GM18505 (cell line): Measurements from ENCODE around the gene L2HGDH.

Source experiments
- ATAC-seq: cut with Tn5 transposase; IDR thresholded peaks from one replicate; pipeline ENCODE4 v1.9.1; 2021; ENCODE audit not compliant: unreplicated experiment
- POLR2A ChIP-seq: IDR thresholded peaks from 4 replicates; pipeline ENCODE4 v1.6.1; 2011; ENCODE audit warnings: borderline replicate concordance; ENCODE audit not compliant: insufficient read depth, insufficient read length; ENCODE audit errors: extremely low read depth

The L2HGDH gene

DNA sequence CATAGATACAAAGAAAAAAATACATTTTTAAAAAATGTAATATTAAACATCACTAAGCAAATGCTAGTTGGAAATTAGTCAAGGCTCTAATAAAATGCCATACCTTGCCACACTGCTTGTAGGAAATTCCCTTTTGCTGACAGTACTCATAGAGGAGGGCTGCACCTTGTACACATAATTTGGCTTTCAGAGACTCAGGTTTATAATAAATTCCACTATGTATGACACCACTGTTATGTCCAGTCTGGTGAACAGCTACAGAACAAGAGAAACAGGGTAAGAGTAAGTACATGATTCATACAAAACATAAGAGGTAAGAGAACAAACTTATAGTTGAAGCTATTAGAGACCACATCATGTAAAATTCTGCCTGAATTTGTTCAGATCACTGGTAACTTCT lies 10.1 kb downstream of the L2HGDH start:
- no peak for ATAC-seq
- no peak for TF ChIP-seq POLR2A

DNA sequence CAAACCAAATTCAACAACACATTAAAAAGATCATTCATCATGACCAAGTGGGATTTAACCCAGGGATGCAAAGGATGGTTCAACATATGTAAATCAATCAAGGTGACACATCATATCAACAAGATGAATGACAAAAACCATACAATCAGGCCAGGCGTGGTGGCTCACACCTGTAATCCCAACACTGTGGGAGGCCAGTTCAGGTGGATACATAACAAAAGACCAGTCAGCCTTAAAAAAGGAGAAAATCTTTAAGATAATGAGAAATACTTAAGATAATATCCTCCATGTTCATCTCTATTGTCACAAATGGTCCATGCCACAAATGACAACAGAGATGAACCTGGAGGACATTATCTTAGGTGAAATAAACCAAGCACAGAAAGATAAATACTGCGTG lies 12.4 kb downstream of the L2HGDH start:
- no peak for TF ChIP-seq POLR2A
- ATAC-seq = no peak

DNA sequence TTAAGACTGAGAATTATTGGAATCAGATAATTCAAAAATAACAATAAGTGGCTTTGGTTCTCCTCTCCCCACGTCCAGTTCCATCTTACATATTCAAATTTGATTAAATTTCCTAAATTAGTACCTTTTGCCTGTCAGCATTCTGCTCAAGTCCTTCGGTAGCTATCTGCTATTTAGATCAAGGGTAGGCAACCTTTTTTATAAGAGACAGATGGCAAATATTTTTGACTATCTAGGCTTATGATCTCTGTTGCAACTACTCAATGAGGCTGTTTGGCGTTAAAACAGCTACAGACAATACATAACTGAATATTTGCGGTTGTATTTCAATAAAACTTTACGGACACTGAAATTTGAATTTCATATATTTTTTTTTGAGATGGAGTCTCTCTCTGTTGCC lies 21.7 kb downstream of the L2HGDH start:
- no peak for ATAC-seq
- no peak for TF ChIP-seq POLR2A

DNA sequence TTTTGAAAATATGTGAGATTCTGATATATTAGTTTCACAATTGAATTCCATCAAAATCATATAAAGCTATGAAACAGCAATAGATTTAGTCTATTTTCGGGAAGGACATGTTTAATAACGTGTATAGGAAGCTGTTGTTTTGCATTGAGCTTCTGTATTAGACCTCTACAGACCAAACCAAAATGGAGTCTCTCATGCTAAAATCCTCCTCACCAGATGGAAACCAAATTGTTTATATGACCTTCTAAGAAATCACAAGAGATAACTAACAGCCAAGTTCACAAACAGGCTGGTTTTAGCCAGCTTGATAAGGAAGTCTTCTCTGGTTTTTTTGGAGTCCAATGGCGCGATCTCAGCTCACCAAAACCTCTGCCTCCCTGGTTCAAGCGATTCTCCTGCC lies 23.9 kb downstream of the L2HGDH start:
- no peak for ATAC-seq
- TF ChIP-seq POLR2A = no peak

DNA sequence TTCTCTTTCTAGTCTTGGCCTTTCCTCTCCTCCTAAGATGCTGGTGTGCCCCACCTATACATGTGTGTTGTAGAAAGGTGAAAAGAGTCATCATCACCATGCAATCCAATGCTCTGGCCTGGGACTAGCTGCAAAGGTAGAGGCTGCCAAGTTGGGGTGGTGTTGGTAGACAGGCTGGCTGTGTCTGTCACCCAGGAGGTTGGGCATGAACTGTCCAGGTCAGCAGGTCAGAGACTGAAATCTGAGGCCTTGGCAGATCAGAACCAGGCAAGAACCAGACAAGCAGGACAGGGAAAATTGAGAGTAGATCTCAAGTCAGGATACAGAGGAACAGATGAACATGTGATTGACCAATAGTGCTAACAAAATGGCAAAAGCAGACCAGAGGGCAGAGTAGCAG lies 26.2 kb downstream of the L2HGDH start:
- TF ChIP-seq POLR2A = no peak
- ATAC-seq = no peak

DNA sequence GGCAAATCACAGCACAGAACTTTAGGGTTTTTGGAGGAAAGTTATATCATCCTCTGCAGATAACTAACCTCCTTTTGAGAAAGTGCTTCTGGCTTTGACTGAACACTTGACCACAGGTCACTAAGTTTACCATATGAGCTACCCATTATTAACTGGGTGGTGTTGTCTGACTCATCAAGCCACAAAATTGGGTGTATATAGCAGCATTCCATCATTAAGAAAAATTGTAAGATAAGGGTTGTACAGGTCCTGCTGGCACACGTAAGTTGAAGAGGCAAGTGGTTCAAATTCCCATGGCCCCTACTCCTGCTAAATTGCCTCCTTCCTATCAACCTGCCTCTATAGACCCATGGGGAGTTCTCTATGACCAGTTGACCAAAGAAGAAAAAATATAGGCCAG lies 39.5 kb downstream of the L2HGDH start:
- no peak for ATAC-seq
- no peak for TF ChIP-seq POLR2A

DNA sequence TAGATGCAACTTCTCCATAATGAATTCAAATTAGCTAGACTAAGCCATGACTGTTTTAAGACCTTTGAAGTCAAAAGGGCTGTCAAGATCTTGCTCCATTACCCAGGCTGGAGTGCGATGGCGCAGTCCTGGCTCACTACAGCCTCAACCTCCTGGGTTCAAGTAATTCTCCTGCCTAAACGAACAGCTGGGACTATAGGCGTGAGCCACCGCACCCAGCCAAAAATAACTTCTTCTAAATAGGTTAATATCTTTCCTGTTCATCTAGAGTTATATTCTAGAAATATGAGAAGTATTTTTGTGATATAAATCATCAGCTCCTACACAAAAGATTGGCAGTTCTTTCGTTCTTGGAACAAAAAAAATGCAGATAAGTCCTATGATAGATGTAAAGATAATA lies 41.1 kb downstream of the L2HGDH start:
- TF ChIP-seq POLR2A = no peak
- ATAC-seq = no peak

DNA sequence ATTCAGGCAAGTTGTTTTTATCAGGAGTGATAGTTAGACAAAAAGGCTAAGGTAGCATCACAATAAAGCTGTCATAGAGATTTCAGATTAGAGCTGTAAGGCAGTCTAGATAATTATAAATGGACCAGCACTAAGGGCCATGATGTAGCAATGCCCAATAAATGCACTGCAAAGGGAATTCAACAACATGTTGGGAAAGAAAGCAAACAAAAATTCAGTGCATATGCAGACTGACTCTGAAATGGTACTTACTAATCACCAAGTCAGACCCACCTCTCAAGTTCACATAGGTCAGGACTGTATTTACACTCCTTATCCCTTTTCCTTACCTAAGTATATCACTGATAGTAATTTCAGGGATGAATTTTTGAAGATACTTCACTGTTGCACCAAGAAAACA lies 47.0 kb downstream of the L2HGDH start:
- TF ChIP-seq POLR2A = no peak
- no peak for ATAC-seq

DNA sequence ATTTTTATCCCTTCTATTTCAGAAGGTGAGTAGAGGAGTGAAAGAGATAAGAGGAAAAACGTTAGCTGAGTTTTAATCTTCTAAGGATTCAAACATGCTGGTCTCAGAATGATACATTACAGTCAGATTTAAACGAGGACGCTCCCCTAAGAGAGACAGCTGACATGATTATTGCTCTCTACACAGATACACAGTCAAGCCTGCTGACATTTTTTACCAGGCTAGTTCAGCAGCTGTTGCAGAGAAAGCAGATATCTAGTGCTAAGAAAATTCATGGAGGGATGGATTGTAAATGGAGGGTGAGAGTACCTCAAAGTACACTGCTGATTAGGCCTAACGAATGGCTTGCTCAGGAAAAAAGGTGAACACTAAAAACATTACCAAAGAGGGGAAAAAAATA lies 48.7 kb downstream of the L2HGDH start:
- ATAC-seq = no peak
- TF ChIP-seq POLR2A = no peak

DNA sequence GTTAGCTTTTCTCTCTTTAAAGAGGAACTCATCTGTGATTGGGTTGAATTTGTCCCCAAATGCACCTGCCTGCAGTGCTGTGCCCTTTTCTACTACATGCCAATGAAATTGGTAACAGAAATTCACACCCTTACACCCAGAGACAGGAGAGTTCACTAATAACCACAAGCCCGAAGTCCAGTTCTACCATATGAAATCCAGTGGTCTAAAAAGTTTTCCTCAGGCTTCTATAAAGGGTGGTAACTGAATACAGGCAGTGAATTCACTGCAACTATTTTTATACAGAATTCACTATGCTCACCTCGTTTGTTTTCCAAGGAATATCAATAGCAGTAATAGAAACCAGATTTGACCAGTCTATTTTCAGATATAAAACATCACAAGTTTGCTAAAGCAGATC lies 49.2 kb downstream of the L2HGDH start:
- no peak for ATAC-seq
- TF ChIP-seq POLR2A = no peak

DNA sequence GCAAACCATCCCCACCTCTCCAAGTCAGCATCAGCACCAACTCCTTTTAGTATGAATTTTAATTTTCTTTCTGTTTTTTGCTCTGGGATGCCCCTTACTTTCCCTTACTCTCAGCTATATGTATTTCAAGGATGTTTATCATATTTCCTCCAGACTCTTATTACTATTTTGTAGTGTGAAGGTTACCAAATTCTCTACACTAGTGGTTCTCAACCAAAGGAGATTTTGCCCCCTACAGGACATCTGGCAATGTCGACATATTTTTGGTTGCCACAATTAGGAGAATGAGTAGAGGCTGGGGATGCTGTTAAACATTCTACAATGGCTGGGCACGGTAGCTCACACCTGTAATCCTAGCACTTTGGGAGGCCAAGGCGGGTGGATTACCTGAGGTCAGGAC lies 51.5 kb downstream of the L2HGDH start:
- TF ChIP-seq POLR2A = no peak
- ATAC-seq = no peak

DNA sequence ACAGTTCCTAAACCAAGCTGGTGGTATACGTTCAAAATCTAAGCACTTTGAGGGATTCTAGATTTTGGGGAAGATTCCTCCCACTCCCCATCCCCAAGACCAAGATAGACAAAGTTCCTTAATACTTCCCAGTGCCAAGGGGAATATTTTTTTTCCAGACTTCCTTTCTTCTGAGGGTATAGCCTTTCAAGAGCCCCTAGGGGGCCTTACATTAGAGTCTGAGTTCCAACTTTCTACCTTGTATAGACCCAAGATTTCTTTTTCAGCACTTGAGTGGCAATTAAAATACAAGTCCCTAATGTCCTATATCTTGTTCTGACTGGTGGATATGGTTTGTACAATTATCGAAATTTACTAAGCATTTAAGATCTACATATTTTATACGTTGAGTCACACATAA lies 52.0 kb downstream of the L2HGDH start:
- no peak for ATAC-seq
- no peak for TF ChIP-seq POLR2A

DNA sequence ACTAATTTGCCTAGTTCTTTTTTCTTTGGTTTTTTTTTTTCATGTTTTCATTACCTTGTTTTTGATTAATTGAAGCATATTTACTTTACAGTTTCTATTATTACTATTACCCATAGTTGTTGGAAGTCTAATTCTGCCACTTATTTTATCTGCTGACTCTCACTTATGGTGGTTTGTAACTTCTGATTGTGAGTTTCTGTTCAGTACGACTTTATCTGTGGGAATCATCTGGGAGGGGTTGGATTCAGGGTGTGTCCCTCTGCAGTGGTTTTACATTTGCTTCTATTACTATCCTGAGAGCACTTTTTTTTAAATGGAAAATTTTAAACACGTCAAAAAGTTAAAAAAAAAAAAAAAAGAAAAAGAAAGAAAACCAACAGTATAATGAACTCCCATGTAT lies 54.3 kb downstream of the L2HGDH start:
- TF ChIP-seq POLR2A = no peak
- ATAC-seq = no peak

DNA sequence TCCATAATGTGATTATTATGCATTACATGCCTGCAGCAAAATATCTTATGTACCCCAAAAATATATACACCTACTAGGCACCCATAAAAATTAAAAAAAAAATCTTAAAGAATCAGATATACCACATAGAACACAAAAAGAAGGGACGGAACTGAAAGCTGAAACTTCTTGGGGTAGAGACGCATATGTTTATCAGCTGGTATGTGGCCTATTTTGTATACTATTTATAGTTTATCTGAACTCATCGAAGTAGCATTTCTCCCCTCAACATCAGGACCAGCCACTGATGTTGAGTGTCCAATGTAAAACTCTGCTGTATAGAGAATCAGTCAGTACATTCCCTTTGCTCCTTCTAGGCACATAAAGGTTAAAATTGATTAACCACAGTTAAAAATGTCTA lies 57.8 kb downstream of the L2HGDH start:
- TF ChIP-seq POLR2A = no peak
- no peak for ATAC-seq

DNA sequence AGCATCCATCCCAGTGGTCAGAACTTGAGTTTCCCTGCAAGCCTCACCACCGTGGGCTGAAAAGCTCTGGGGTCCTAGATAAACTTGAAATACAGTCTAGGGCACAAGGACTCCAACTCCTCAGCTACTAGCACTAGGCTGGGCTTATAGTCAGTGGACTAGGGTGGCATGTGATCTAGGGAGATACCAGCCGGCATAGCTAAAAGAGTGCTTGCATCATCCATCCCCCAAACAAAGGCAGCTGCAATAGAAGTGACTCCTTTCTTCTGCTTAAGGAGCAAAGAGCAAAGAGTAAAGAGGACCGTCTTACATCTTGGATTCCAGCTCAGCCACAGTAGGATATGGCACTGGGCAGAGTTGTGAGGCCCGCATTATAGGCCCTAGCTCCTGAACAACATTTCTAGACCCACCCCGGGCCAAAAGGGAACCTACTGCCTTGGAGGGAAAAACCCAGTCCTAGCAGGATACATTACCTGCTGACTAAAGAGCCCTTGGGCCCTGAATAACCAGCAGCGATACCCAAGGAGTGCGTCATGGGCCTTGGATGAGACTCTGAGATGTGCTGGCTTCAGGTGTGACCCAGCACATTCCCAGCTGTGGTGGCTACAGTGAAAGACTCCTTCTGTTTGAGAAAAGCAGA lies 62.8 kb downstream of the L2HGDH start:
- ATAC-seq = no peak

DNA sequence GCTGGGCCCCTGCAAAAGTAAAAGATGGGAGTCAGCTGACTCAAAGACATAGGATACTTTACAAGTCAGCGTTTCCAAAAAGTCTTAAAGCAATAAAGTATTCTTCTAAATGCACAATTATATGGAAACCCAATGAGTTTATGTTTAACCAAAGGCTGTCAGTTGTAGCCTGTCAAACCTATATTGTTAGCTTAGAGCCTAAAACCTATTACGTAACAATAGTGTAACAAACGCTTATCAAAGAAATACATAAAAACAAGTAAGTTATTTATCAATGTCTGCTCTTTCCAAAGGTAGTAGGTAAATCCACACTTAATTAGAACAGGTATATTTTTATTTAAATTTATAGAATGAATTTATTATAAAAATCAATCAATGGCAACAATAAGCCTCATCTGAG lies 64.8 kb downstream of the L2HGDH start:
- ATAC-seq = no peak
- TF ChIP-seq POLR2A = no peak

More for the DNA sequence above, 62.8 kb downstream of the L2HGDH start:
- no peak for TF ChIP-seq POLR2A

DNA sequence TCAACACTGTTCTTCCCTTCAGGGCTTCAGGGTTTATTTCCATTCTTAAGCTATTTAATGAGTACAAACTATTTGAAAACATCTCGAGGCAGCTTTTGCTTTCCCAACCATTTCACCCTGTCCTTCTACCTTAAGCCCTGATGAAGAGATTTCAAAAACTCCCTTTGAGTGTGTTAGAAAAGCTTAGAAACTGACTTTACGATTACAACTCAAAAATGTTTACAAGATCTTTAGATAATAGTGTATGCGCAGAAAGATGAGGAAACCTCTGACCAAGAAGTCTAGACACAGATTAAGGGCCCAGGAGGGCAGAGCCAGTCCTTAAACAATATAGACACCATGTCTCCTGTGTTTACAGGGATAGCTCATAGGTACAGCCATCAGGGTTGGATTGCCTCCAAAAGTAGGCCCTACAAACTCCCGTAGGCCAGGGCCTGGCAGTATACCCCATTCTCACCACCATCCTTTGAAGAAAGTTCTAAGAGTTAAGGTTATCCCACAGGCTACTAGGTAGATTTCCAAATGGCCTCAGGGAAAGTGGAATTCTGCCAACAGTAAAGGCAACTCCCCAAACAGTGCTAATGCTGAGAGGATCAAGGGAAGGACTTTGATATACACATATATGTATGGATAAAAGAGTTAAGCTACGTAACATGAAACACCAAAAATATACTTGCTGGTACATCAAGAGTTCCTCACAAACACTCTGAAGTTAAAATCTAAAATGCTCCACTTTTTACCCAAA lies 69.3 kb downstream of the L2HGDH start:
- no peak for ATAC-seq
- TF ChIP-seq POLR2A = no peak
